HG03442 (cell line): ENCODE measurements around the gene INPPL1.
"Not testable (repeated sequence)": the region's sequence is repeated elsewhere in the genome, so short reads cannot be mapped to it uniquely, and the experiment has no call there.

ENCODE experiments used
- ATAC-seq: cut with Tn5 transposase; IDR thresholded peaks from one replicate; pipeline ENCODE4 v1.9.1; 2021; ENCODE audit warnings: mild to moderate bottlenecking, moderate library complexity; ENCODE audit not compliant: unreplicated experiment

The INPPL1 gene, protein sequence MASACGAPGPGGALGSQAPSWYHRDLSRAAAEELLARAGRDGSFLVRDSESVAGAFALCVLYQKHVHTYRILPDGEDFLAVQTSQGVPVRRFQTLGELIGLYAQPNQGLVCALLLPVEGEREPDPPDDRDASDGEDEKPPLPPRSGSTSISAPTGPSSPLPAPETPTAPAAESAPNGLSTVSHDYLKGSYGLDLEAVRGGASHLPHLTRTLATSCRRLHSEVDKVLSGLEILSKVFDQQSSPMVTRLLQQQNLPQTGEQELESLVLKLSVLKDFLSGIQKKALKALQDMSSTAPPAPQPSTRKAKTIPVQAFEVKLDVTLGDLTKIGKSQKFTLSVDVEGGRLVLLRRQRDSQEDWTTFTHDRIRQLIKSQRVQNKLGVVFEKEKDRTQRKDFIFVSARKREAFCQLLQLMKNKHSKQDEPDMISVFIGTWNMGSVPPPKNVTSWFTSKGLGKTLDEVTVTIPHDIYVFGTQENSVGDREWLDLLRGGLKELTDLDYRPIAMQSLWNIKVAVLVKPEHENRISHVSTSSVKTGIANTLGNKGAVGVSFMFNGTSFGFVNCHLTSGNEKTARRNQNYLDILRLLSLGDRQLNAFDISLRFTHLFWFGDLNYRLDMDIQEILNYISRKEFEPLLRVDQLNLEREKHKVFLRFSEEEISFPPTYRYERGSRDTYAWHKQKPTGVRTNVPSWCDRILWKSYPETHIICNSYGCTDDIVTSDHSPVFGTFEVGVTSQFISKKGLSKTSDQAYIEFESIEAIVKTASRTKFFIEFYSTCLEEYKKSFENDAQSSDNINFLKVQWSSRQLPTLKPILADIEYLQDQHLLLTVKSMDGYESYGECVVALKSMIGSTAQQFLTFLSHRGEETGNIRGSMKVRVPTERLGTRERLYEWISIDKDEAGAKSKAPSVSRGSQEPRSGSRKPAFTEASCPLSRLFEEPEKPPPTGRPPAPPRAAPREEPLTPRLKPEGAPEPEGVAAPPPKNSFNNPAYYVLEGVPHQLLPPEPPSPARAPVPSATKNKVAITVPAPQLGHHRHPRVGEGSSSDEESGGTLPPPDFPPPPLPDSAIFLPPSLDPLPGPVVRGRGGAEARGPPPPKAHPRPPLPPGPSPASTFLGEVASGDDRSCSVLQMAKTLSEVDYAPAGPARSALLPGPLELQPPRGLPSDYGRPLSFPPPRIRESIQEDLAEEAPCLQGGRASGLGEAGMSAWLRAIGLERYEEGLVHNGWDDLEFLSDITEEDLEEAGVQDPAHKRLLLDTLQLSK

DNA sequence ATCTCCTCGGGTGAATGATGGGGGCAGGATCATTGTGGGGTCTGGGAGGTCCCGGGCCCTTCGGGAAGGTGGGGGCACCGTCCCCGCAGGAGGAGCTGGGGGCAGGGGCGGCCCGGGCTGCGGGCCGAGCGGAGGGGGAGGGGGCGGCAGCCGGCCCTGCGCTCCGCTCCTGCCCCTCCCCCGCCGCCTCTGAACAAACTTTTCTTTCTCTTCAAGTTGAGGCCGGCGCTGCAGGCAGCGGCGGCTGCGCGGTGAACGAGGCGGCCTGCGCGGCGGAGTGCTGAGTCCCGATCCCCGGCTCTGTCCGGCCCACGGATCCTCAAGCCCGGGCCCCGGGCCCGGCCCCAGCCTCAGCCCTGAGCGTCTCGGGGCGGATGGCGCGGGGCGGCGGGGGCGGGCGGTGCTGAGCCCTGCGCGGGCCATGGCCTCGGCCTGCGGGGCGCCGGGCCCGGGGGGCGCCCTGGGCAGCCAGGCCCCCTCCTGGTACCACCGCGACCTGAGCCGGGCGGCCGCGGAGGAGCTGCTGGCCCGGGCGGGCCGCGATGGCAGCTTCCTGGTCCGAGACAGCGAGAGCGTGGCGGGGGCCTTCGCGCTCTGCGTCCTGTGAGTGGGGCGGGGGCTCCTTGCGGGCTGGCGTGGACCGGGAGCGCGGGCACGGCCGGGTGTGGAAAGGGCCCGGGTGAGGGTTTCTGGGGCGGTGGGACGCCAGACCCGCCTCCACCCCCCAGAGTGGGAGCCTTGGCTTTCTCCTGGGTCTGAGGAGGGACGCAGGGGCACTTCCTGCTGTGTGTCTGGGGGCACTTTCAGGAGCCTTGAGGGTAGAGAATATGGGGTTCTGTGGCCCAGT is at the start of gene INPPL1:
TSS of gene INPPL1 (plus strand) at position 204 of the 847 bp plus-strand sequence. CDS start at position 422, 218 bp downstream.
- ATAC-seq, result no peak

DNA sequence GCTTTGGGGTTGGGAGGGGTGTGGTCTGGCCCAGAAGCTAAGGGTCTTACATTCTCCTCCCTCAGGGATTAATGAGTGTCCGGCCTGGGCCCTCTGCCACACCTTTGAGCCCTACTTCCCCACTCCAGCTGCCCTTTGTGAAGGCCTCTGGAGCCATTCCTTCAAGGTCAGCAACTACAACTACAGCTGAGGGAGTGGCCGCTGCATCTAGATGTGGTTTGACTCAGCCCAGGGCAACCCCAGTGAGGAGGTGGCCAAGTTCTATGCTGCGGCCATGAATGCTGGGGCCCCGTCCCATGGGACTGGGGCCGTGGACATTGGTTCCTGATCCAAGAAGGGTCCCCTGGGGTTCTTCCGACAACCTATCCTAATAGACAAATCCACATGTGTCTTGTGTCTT is 46.9 kb upstream of the INPPL1 start:
- no peak for ATAC-seq

DNA sequence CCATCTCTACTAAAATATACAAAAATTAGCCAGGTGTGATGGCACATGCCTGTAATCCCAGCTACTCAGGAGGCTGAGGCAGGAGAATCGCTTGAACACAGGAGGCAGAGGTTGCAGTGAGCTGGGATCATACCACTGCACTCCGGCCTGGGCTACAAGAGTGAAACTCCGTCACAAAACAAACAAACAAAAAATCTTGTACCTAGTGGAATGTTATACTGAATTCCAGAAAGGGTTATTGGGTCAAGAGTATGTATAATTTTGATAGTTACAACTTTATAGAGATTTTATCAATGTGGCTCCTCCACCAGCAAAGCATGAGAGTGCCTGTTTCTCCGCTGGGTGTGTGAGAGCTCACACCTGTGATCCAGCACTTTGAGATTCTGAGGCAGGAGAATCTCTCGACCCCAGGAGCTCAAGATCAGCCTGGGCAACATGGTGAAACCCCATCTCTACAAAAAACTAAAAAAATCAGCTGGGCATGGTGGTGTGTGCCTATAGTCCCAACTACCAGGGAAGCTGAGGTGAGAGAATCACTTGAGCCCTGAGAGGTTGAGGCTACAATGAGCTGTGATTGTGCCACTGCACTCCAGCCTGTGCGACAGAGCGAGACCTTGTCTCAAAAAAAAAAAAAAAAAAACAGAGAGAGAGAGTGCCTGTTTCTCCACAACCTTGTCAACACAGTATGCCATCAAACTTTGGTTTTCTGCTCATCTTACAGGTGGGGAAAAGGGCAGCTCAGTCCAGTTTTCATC is 45.3 kb upstream of the INPPL1 start:
- ATAC-seq, result no peak

DNA sequence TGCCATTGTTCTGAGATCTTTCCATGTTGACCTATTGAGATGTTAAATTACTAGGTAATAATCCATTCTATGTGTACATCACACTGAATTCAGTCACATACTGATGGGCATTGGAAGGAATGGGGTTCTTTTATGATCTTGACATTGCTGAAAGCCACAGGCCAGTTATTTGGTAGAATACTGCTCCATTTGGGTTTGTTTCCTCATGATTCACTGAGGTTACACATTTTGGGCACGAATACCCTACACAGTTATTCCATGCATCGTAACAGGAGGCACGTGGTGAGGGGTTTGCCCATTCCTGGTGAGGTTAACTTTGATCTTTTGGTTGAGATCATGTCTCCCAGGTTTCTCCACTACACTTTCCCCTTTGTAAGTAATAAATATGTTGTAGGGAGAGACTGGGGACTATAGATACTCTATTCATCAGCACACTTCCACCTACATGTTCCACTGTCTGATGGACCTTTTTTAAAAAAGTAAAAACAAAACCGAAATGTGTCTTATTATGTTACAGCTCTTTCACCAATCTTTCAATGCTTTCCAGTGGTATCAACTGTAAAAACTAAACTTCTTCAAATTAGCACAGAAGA is 44.7 kb upstream of the INPPL1 start:
- no peak for ATAC-seq

DNA sequence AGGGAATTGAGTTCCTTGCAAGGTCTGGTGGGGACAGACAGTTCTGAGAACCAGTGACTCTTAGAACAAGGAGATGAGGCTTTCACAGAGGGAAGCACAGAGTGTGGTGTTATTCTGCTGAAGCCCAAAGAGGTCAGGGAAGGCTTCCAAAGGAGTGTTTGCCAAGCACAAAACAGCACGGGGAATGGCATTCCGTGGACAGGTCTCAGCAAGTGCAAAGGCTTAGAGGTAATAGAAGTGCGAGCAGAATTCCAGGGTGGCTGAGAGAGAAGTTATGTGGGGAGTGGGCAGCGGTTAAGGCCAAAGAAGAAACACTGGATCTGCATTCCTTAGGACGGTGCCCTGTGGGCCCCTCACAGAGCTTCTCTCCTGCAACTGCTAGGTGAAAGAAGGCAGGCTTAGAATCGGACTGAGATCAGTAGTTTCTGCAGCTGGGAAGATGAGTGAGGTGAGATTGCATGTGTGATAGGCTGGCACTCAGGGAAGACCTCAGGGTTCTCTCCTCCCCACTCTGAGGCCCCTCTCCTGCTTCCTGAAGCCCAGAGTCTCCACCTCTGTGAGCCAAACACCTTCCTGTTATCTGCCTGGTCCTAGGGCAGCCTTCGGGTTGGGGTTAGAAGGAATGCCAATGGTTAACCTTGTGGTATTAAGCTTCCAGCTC is 43.5 kb upstream of the INPPL1 start:
- not testable (repeated sequence) for ATAC-seq

DNA sequence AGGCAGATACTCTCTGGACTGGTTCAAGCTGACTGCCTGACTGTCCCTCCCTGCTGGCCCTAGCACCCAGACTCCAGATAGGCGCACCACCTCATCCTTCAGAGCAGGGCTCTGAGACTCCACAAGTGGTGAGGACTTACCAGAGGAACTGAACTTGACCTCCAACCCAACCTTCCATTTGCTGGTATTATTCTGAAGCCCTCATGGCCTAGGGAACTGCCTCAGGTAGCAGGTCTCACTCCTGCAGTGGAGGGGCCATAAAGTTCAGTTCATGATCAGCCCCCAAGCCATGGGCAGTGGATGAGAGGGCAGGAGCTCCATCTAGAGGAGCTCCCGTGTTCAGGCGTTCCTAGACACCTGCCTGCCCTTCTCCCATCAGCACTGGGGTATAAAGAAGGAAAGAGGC is 43.0 kb upstream of the INPPL1 start:
- not testable (repeated sequence) for ATAC-seq

DNA sequence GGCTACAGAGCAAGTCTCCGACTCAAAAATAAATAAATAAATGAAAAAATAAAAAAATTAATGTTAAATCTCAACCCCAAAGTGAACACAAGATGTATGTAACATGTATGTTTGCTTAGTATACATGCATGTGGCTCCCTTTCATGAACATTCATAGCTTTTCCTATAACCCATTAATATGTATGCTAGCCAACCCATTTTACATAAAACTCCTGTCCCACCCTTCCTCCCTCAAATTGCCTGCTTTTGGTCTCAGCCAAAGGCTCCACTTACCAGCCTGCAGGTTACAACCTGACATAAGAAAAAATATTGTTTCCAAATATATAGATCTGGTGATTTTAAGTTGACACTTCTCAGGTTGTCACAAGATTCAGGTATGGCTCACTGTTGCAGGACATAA is 36.3 kb upstream of the INPPL1 start:
- ATAC-seq, result no peak

DNA sequence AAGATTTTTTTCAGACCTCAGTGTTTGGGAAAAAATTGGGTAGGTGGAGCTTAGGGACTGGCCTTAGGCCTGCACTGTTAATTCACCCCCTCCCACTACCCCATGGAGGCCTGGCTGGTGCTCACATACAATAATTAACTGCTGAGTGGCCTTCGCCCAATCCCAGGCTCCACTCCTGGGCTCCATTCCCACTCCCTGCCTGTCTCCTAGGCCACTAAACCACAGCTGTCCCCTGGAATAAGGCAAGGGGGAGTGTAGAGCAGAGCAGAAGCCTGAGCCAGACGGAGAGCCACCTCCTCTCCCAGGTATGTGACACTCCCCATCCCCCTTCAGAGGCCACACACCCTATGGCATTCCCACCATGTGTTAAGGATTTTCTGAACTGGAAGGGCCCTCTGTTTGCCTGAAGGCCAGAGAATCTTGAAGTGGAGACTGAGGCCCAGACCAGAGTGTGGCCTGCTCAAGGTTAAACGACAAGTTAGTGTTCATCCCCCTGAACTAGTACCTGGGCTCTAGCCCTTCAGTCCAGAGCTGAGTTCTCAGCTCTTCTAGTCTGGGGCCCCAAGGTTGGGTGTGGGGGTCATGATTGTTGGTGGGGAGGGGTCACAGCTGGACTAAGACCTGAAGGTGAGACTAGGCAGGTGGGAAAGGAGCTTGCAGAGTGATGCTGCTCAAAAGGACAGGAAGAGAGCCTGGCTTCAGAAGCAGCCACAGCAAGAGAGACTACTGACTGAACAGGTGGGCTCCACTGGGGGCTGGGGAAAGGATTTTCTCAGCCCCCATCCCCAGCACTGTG is 34.9 kb upstream of the INPPL1 start:
- no peak for ATAC-seq

DNA sequence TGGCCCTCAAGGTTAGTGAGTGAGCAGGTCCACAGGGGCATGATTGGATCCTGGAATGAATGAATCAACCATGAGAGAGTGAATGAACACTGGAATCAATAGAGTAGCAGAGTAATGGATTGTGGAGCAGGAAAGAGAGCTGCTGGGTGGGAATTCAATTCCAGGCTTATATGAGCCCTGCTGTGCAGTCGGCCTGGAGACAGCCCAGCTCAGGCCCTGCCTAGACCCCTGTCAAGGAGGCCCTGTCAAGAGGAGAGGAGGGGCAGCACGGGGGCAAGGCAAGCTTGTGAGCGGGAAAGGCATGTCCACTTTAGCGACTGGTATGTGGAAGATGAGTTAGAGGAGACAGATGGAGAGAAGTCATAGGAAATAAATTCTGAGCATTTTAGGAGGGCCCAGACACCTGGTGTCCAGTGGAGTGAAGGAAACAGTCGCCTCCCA is 33.9 kb upstream of the INPPL1 start:
- no peak for ATAC-seq

DNA sequence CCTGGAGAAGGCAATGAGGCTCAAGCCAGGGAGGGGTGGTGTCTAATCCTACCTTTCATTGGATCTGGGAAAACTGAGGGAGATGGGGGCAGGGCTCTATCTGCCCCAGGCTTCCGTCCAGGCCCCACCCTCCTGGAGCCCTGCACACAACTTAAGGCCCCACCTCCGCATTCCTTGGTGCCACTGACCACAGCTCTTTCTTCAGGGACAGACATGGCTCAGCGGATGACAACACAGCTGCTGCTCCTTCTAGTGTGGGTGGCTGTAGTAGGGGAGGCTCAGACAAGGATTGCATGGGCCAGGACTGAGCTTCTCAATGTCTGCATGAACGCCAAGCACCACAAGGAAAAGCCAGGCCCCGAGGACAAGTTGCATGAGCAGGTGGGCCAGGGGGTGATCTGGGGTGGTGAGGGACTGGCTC is 32.6 kb upstream of the INPPL1 start, which contains the start of gene FOLR1:
TSS of gene FOLR1 (plus strand) at position 180 of the 421 bp plus-strand sequence. CDS start at position 214, 34 bp downstream.
- no peak for ATAC-seq

DNA sequence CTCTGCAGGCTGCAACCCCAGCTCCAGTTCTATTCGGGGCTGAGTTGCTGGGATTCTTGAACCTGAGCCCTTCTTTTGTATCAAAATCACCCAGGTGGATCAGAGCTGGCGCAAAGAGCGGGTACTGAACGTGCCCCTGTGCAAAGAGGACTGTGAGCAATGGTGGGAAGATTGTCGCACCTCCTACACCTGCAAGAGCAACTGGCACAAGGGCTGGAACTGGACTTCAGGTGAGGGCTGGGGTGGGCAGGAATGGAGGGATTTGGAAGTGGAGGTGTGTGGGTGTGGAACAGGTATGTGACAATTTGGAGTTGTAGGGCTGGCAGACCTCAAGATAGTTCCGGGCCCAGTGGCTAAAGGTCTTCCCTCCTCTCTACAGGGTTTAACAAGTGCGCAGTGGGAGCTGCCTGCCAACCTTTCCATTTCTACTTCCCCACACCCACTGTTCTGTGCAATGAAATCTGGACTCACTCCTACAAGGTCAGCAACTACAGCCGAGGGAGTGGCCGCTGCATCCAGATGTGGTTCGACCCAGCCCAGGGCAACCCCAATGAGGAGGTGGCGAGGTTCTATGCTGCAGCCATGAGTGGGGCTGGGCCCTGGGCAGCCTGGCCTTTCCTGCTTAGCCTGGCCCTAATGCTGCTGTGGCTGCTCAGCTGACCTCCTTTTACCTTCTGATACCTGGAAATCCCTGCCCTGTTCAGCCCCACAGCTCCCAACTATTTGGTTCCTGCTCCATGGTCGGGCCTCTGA is 28.9 kb upstream of the INPPL1 start:
- ATAC-seq, result no peak

DNA sequence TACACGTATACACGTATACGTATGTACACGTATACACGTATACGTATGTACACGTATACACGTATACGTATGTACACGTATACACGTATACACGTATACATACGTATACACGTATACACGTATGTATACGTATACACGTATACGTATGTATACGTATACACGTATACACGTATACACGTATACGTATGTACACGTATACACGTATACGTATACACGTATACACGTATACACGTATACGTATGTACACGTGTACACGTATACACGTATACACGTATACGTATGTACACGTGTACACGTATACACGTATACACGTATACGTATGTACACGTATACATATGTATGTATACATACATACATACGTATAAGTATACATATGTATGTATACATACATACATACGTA is 23.1 kb upstream of the INPPL1 start:
- ATAC-seq, result not testable (repeated sequence)

DNA sequence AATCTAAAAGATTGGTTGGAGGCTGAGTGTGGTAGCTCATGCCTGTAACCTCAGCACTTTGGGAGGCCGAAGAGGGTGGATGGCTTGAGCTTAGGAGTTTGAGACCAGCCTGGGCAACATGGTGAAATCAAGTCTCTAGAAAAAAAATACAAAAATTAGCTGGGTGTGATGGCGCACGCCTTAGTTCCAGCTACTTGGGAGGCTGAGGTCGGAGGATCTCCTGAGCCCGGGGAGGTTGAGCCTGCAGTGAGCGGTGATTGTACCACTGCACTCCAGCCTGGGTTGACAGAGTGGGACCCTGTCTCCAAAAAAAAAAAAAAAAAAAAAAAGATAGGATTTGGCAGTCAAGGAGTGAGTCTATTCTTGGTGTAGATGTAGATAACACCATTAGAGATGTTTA is 22.0 kb upstream of the INPPL1 start:
- no peak for ATAC-seq

DNA sequence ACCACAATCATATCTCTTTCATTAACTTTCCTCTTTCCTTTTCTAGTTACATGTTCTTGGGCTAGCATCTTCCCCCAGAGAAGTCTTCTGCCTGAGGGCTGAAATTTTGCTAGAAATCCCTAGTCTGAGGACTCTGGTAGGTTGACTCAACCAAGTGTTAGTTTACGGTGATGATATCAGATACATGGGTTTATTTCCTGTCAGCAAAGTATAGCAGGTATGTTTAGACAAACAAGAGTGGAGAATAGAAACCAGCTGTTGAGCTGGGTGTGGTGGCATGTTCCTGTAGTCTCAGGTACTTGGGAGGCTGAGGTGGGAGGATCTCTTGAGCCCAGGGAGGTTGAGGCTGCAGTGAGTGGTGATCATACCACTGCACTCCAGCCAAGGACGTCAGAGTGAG is 21.4 kb upstream of the INPPL1 start:
- ATAC-seq, result no peak

DNA sequence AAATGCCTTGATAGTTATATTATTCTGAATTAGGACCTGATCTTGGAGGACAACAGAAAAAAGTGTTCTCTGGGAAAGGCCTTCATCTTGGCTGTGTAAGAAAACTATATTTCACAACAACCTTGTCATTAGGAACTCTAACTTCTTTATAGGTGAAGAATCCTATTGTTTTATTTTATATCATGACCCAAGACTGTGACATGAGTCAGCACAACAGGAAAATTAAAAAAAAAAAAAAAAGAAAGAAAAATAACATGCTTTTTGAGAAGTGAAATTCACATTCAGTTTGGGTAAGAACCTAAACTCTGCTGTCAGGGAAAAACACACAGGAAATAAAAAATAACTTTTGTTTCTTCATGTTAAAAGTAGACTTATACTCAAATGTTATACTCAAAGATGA is 19.7 kb upstream of the INPPL1 start:
- ATAC-seq, result no peak

DNA sequence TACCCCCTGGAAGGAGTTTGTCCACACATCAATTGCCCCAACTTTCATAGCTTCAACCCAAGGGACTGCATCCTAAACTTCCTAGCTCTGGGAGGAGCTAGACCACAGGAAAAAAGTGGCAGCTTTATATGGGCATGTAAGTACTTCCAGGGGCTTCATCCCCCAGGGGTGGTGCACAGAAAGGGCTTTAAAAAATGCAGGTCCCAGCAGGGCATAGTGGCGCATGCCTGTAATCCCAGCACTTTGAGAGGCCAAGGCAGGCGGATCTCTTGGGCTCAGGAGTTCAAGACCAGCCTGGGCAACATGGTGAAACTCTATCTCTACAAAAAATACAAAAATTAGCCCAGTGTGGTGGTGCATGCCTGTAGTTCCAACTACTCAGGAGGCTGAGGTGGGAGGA is 17.8 kb upstream of the INPPL1 start:
- not testable (repeated sequence) for ATAC-seq

DNA sequence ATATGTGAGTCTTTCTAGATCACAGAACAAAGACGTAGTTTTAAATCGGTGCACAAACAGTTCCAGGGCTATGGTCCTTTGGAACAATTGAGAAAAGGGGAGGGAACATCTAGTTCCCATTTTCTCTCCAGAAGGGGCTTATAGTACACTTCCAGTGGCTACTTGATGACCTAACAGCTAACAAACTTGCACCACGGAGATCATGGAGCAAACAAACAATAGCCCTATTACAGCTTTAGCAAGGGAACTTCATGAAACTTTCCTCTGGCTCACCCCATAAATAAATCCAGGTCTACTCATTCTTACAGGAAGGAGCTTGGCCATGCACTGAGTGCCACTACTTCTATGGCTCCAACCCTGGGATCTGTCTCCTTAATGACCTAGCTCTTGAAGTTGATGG is 16.3 kb upstream of the INPPL1 start:
- no peak for ATAC-seq
